ENCODE data around the gene UBE2V1. TPM values are rescaled to one million over a fixed set of nuclear protein-coding genes. Genes with fewer than 3 reads are reported as not detected.
A peak's percentile ranks its signal among the peaks of the same experiment; 100 is the strongest.

Gene UBE2V1
- polyA plus RNA-seq, 1 of the 3 experiments (the other 2 are of a cell fraction), result 99.7 TPM

DNA sequence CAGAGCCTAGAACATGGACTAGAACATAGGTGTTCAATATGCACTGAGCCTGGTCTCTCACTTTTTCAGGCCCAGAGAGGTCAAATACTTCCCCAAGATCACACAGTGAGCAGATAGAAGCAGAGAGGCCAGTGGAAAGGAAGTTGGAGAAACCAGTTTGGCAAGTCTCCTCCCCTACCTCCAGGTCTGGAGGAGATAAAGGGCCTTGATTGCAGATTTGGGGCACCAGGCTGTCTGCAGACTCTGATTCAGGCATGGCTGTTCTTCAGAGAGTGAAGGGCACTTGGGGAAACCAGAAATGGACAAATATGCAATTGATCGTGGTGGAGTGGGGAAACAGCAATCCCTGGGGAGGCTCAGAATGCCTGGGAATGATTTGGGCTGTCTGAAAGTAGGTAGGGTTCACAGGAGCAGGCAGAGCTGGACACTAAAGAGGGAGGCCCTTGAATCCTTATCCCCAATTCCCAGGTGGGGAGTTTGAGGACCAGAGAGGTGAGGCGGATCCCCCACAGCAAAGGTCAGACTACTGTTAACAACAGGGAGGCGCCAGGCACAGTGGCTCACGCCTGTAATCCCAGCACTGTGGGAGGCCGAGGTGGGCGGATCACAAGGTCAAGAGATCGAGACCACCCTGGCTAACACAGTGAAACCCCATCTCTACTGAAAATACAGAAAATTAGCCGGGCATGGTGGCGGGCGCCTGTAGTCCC lies 38.2 kb upstream of the UBE2V1 start:
- H3F3A ChIP-seq (replicated peaks; ENCODE audit: insufficient read depth), result no peaks in the 10 kb centered on the region
- H4K20me1 ChIP-seq (ENCODE audit: insufficient read depth), result 0 out of 2 replicates have a peak, but pooled peaks cover 3% of the 10 kb centered on the region
- no peak overlapping the region for H2AFZ ChIP-seq (ENCODE audit: low read depth)
- ChIA-PET CTCF (interaction anchor here (1.1 to 14.6 kb wide), 7 partner anchors 9 to 39 kb away, joined by 3 to 113 read pairs (median 6); partner anchors contain the start of gene UBE2V1), POLR2A (no interaction called here)
- no peak overlapping the region for H3K4me3 ChIP-seq (ENCODE audit: low read depth in 2 of 2, low read length in 1 of 2)
- 92% methylated on average over 9 of the region's 10 CpGs for WGBS (ENCODE audit: low lambda C conversion rate)
- H3K4me2 ChIP-seq, result peak overlapping the region; percentile 37; the same call in 1 of the 2 replicates
- no peak for DNase-seq
- H3K27me3 ChIP-seq (ENCODE audit: insufficient read depth), result no peaks in the 10 kb centered on the region
- H3K27ac ChIP-seq (ENCODE audit: low read depth in 2 of 2, low read length in 1 of 2), result no peak overlapping the region
- TF ChIP-seq, protein P1, sequence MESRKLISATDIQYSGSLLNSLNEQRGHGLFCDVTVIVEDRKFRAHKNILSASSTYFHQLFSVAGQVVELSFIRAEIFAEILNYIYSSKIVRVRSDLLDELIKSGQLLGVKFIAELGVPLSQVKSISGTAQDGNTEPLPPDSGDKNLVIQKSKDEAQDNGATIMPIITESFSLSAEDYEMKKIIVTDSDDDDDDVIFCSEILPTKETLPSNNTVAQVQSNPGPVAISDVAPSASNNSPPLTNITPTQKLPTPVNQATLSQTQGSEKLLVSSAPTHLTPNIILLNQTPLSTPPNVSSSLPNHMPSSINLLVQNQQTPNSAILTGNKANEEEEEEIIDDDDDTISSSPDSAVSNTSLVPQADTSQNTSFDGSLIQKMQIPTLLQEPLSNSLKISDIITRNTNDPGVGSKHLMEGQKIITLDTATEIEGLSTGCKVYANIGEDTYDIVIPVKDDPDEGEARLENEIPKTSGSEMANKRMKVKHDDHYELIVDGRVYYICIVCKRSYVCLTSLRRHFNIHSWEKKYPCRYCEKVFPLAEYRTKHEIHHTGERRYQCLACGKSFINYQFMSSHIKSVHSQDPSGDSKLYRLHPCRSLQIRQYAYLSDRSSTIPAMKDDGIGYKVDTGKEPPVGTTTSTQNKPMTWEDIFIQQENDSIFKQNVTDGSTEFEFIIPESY (IDR thresholded peaks at IDR 0.05; ENCODE audit: borderline replicate concordance, low read depth), result no peak
- TF ChIP-seq, protein P2, sequence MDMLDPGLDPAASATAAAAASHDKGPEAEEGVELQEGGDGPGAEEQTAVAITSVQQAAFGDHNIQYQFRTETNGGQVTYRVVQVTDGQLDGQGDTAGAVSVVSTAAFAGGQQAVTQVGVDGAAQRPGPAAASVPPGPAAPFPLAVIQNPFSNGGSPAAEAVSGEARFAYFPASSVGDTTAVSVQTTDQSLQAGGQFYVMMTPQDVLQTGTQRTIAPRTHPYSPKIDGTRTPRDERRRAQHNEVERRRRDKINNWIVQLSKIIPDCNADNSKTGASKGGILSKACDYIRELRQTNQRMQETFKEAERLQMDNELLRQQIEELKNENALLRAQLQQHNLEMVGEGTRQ (IDR thresholded peaks at IDR 0.05; ENCODE audit: borderline replicate concordance, low read depth, low read length), result no peak
- no peak for TF ChIP-seq RXRA (IDR thresholded peaks at IDR 0.05; ENCODE audit: borderline replicate concordance, low read depth)
- TF ChIP-seq NRF1 (IDR thresholded peaks at IDR 0.05; ENCODE audit: low read depth, low read length), result no peak
- TF ChIP-seq, protein P3, sequence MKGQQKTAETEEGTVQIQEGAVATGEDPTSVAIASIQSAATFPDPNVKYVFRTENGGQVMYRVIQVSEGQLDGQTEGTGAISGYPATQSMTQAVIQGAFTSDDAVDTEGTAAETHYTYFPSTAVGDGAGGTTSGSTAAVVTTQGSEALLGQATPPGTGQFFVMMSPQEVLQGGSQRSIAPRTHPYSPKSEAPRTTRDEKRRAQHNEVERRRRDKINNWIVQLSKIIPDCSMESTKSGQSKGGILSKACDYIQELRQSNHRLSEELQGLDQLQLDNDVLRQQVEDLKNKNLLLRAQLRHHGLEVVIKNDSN (IDR thresholded peaks at IDR 0.05; ENCODE audit: borderline replicate concordance, low read depth), result no peak
- no peak for TF ChIP-seq YY1 (IDR thresholded peaks at IDR 0.05; ENCODE audit: low read depth)
- no peak for TF ChIP-seq JUND (IDR thresholded peaks at IDR 0.05)
- no peak for TF ChIP-seq FOXM1 (IDR thresholded peaks at IDR 0.05; ENCODE audit: low read depth)
- TF ChIP-seq, protein P4, sequence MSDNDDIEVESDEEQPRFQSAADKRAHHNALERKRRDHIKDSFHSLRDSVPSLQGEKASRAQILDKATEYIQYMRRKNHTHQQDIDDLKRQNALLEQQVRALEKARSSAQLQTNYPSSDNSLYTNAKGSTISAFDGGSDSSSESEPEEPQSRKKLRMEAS (IDR thresholded peaks at IDR 0.05; ENCODE audit: low read depth), result no peak
- TF ChIP-seq CHD2 (IDR thresholded peaks at IDR 0.05; ENCODE audit: low read length, partially characterized antibody), result no peak
- TF ChIP-seq FOSL2 (IDR thresholded peaks at IDR 0.05; ENCODE audit: borderline replicate concordance, low read depth), result no peak
- no peak for TF ChIP-seq POLR2AphosphoS5 (IDR thresholded peaks at IDR 0.05; ENCODE audit: low read depth, low read length)
- TF ChIP-seq TAF1 (IDR thresholded peaks at IDR 0.05; ENCODE audit: borderline replicate concordance, low read depth, low read length), result no peak
- no peak for TF ChIP-seq TEAD4 (IDR thresholded peaks at IDR 0.05; ENCODE audit: borderline replicate concordance, insufficient read depth)
- no peak for TF ChIP-seq MXI1 (IDR thresholded peaks at IDR 0.05; ENCODE audit: low read depth, low read length)
- no peak for TF ChIP-seq GATA2 (CRISPR knock-in tag; IDR thresholded peaks at IDR 0.05)
- no peaks in the 10 kb centered on the region for H3K9me2 ChIP-seq
- H3K79me2 ChIP-seq (ENCODE audit: insufficient read depth), result peaks cover 72% of the 10 kb centered on the region
- H3K9ac ChIP-seq, result no peak overlapping the region
- H3K36me3 ChIP-seq (replicated peaks in 1 of 2; ENCODE audit: control insufficient read depth in 1 of 2, insufficient read depth in 2 of 2, low read length in 1 of 2), result no peaks in the 10 kb centered on the region
- peaks cover 14 to 32% of the 10 kb centered on the region in 2 experiments; a peak in 2 of 4 replicates for H3K4me1 ChIP-seq (ENCODE audit: control insufficient read depth in 1 of 2, insufficient read depth in 2 of 2, low read depth in 1 of 2, low read length in 1 of 2)
- no peaks in the 10 kb centered on the region for H3K9me3 ChIP-seq

All from SK-N-SH (cell line).